ENCODE results near the gene GCAT. TPM values are rescaled to one million over a fixed set of nuclear protein-coding genes. Genes with fewer than 3 reads are reported as not detected.

GCAT gene
- total and polyA plus RNA-seq, 2 of the 13 experiments (the other 11 are each of a cell fraction or from before 2014, with no cell fraction given): 28.0 to 50.3 TPM

DNA sequence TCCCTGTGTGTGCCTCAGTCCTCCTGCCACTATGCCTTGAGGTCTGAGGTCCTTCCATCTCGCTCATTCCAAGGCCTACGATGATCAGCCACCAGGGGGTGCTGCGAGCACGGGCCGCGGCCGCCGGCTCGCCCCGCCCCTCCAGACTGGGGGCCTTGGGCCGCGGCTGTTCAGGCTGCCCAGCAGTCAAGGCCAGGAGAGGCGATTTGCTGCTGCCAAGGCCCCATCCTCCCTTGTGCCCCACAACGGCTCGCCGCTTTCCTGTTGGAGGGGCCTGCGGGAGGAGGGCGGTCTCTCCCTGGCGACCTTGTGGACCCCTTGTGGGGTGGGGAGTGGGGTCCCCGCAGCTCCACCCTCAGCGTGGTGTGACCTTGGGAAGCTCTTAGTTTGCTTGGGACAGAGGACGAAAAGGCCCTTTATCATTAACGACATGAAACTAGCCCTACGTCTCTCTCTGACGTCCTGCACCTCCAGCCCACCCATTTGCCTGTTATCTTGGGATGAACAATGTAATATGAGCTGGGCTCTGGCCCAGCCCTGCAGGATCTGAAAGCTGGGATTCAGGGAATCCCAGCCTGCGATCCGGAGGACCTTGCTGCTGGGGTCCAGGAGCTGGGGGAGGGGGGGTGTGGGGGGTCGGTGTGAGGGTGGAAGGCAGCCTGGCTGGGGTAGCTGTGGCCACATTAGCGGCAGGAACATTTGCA lies 10.1 kb downstream of the GCAT start (continued):
- 0 out of 2 replicates have a peak, but pooled peaks have one; percentile 83 for TF ChIP-seq ZMAT3 (CRISPR knock-in tag; conservative IDR thresholded peaks at IDR 0.05)
- TF ChIP-seq AGO2 (optimal IDR thresholded peaks at IDR 0.05; ENCODE audit: low read depth, low read length): peak; percentile 84
- 0 out of 2 replicates have a peak, but pooled peaks have one; percentile 57 for TF ChIP-seq ZNF253 (CRISPR knock-in tag; IDR thresholded peaks at IDR 0.05; ENCODE audit: borderline replicate concordance)
- no peak for TF ChIP-seq JDP2 (CRISPR knock-in tag; IDR thresholded peaks at IDR 0.05; ENCODE audit: borderline replicate concordance)
- peak; percentile 93 for TF ChIP-seq SALL1 (CRISPR knock-in tag; IDR thresholded peaks at IDR 0.05)
- peak; percentile 100 for TF ChIP-seq CTCF (CRISPR knock-in tag; IDR thresholded peaks at IDR 0.05)
- peak; percentile 28; the same call in 1 of the 2 replicates for TF ChIP-seq ZNF124 (CRISPR knock-in tag; IDR thresholded peaks at IDR 0.05)
- peak; percentile 39; the same call in 1 of the 2 replicates for TF ChIP-seq DNMT1 (CRISPR knock-in tag; IDR thresholded peaks at IDR 0.05)
- TF ChIP-seq ZNF670 (CRISPR knock-in tag; IDR thresholded peaks at IDR 0.05; ENCODE audit: borderline replicate concordance): peak; percentile 74; the same call in 1 of the 2 replicates
- peak; percentile 97 for TF ChIP-seq MTA1 (CRISPR knock-in tag; IDR thresholded peaks at IDR 0.05; ENCODE audit: borderline replicate concordance)
- peak; percentile 82 for TF ChIP-seq SRSF1 (optimal IDR thresholded peaks at IDR 0.05; ENCODE audit: low read depth, low read length)
- peak; percentile 83; the same call in 1 of the 2 replicates for TF ChIP-seq ZBTB39 (CRISPR knock-in tag; IDR thresholded peaks at IDR 0.05)
- TF ChIP-seq NFKBIZ (CRISPR knock-in tag; IDR thresholded peaks at IDR 0.05): peak; percentile 67; the same call in 1 of the 2 replicates
- TF ChIP-seq, protein P1, sequence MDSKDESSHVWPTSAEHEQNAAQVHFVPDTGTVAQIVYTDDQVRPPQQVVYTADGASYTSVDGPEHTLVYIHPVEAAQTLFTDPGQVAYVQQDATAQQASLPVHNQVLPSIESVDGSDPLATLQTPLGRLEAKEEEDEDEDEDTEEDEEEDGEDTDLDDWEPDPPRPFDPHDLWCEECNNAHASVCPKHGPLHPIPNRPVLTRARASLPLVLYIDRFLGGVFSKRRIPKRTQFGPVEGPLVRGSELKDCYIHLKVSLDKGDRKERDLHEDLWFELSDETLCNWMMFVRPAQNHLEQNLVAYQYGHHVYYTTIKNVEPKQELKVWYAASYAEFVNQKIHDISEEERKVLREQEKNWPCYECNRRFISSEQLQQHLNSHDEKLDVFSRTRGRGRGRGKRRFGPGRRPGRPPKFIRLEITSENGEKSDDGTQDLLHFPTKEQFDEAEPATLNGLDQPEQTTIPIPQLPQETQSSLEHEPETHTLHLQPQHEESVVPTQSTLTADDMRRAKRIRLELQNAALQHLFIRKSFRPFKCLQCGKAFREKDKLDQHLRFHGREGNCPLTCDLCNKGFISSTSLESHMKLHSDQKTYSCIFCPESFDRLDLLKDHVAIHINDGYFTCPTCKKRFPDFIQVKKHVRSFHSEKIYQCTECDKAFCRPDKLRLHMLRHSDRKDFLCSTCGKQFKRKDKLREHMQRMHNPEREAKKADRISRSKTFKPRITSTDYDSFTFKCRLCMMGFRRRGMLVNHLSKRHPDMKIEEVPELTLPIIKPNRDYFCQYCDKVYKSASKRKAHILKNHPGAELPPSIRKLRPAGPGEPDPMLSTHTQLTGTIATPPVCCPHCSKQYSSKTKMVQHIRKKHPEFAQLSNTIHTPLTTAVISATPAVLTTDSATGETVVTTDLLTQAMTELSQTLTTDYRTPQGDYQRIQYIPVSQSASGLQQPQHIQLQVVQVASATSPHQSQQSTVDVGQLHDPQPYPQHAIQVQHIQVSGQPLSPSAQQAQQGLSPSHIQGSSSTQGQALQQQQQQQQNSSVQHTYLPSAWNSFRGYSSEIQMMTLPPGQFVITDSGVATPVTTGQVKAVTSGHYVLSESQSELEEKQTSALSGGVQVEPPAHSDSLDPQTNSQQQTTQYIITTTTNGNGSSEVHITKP (CRISPR knock-in tag; IDR thresholded peaks at IDR 0.05; ENCODE audit: low read depth): no peak; the same call in 1 of the 2 replicates
